H1 (cell line): ENCODE measurements around the gene PRSS8. TPM values are rescaled to one million over a fixed set of nuclear protein-coding genes. Genes with fewer than 3 reads are reported as not detected.

Experiments used
- CTCF ChIA-PET: fragments of 300-600 bp; sonication (Branson Sonifier 250); formaldehyde crosslinking; loops from one replicate; lab custom pipeline; 2021; ENCODE audit not compliant: partially characterized antibody; lab: Charles Lee
- POLR2A ChIA-PET: fragments of 300-600 bp; sonication (Branson Sonifier 250); formaldehyde crosslinking; loops from one replicate; lab custom pipeline; 2021; ENCODE audit warnings: inconsistent platforms; ENCODE audit not compliant: partially characterized antibody; lab: Charles Lee
- DNase-seq, 2 experiments: peaks; one replicate each; pipeline versions ENCODE4 v3.0.0 to v3.0.0-alpha.2; 2010 to 2022; ENCODE audit warnings: low spot score in 2 of 2, low read depth in 1 of 2, mixed read lengths in 1 of 2
- FAIRE-seq: peaks from 2 replicates; lab custom pipeline; 2011; peaks lifted over from hg19 to GRCh38; lab: Jason Lieb, UNC
- H2AFZ ChIP-seq: 2 replicates; pipeline ENCODE4 v1.8.1; 2012; ENCODE audit warnings: low read length, inconsistent platforms
- H2AK5ac ChIP-seq: 2 replicates; pipeline ENCODE4 v1.6.1; 2013; ENCODE audit warnings: low read depth, low read length
- H2BK120ac ChIP-seq: replicated peaks from 2 replicates; pipeline ENCODE3; 2013; ENCODE audit warnings: low read depth, low read length, inconsistent platforms
- H2BK12ac ChIP-seq: 2 replicates; pipeline ENCODE4 v1.6.1; 2013; ENCODE audit warnings: low read depth, low read length
- H2BK15ac ChIP-seq: 2 replicates; pipeline ENCODE4 v1.6.1; 2013; ENCODE audit warnings: low read length
- H2BK20ac ChIP-seq: 2 replicates; pipeline ENCODE4 v1.6.1; 2013; ENCODE audit warnings: low read length
- H2BK5ac ChIP-seq: 2 replicates; pipeline ENCODE4 v1.6.1; 2013; ENCODE audit warnings: low read depth, low read length
- H3K14ac ChIP-seq: 2 replicates; pipeline ENCODE4 v1.6.1; 2013; ENCODE audit warnings: inconsistent platforms; ENCODE audit not compliant: insufficient read length
- H3K18ac ChIP-seq: 2 replicates; pipeline ENCODE4 v1.6.1; 2013; ENCODE audit warnings: low read length; ENCODE audit errors: extremely low read depth
- H3K23ac ChIP-seq: 2 replicates; pipeline ENCODE4 v1.6.1; 2013; ENCODE audit warnings: inconsistent platforms; ENCODE audit not compliant: insufficient read length
- H3K23me2 ChIP-seq: 2 replicates; pipeline ENCODE4 v1.6.1; 2013; ENCODE audit warnings: low read depth, low read length
- H3K27ac ChIP-seq: 2 replicates; pipeline ENCODE4 v1.6.1; 2011; ENCODE audit warnings: low read depth, low read length, inconsistent platforms
- H3K27me3 ChIP-seq, 4 experiments: replicated peaks in 1 of 4; 1 replicate in 1 of 4; 2 replicates in 3 of 4; pipeline versions ENCODE4 v1.6.1 to v1.8.1; 2011 to 2013; ENCODE audit warnings: low read length in 3 of 4, mild to moderate bottlenecking in 3 of 4, inconsistent platforms in 2 of 4, mixed read lengths in 2 of 4, moderate library complexity in 1 of 4; ENCODE audit not compliant: control insufficient read depth in 3 of 4, insufficient read depth in 3 of 4; ENCODE audit errors: extremely low read depth in 1 of 4
- H3K36me3 ChIP-seq, 4 experiments: 2 replicates each; pipeline versions ENCODE4 v1.6.1 to v1.8.1; 2011 to 2013; ENCODE audit warnings: mild to moderate bottlenecking in 4 of 4, low read length in 3 of 4, moderate library complexity in 2 of 4, control low read depth in 1 of 4, inconsistent platforms in 1 of 4; ENCODE audit not compliant: insufficient read depth in 4 of 4, control insufficient read depth in 2 of 4
- H3K4ac ChIP-seq: replicated peaks from 2 replicates; pipeline ENCODE3; 2013; ENCODE audit warnings: low read length, low read depth, mixed read lengths, inconsistent platforms; ENCODE audit not compliant: insufficient read length
- H3K4me1 ChIP-seq, 4 experiments: replicated peaks in 1 of 4; 1 replicate in 1 of 4; 2 replicates in 3 of 4; pipeline versions ENCODE4 v1.6.1 to v1.8.1; 2011 to 2013; ENCODE audit warnings: low read length in 3 of 4, inconsistent platforms in 2 of 4, mixed read lengths in 1 of 4; ENCODE audit not compliant: insufficient read depth in 4 of 4, control insufficient read depth in 3 of 4
- H3K4me2 ChIP-seq, 2 experiments: 2 replicates each; pipeline versions ENCODE4 v1.6.1 to v1.8.1; 2011 to 2013; ENCODE audit warnings: low read depth in 2 of 2, low read length in 2 of 2, control low read depth in 1 of 2, inconsistent platforms in 1 of 2, mild to moderate bottlenecking in 1 of 2; ENCODE audit not compliant: insufficient read depth in 1 of 2
- H3K4me3 ChIP-seq, 4 experiments: fragments of 200-600, 300-600 bp in 1 of 4; sonication (generic), shearing (Covaris generic), sonication (Bioruptor Twin) in 1 of 4; 2 replicates each; pipeline versions ENCODE4 v1.5.1 to v1.8.1; 2011 to 2016; ENCODE audit warnings: low read length in 4 of 4, low read depth in 3 of 4, control low read depth in 2 of 4, inconsistent platforms in 2 of 4, mild to moderate bottlenecking in 2 of 4, mixed read lengths in 1 of 4, moderate library complexity in 1 of 4; ENCODE audit not compliant: insufficient read depth in 2 of 4; ENCODE audit errors: extremely low read depth in 1 of 4
- H3K56ac ChIP-seq: replicated peaks from 2 replicates; pipeline ENCODE3; 2013; ENCODE audit warnings: low read depth, mild to moderate bottlenecking, mixed read lengths, low read length, inconsistent platforms; ENCODE audit not compliant: insufficient read length
- H3K79me1 ChIP-seq: 2 replicates; pipeline ENCODE4 v1.6.1; 2013; ENCODE audit warnings: low read depth, low read length, control low read depth
- H3K79me2 ChIP-seq, 2 experiments: 2 replicates each; pipeline versions ENCODE4 v1.6.1 to v1.8.1; 2012 to 2013; ENCODE audit warnings: low read length in 2 of 2, mild to moderate bottlenecking in 2 of 2, inconsistent platforms in 1 of 2; ENCODE audit not compliant: insufficient read depth in 2 of 2, control insufficient read depth in 1 of 2
- H3K9ac ChIP-seq, 4 experiments: replicated peaks in 1 of 4; 1 replicate in 1 of 4; 2 replicates in 3 of 4; pipeline versions ENCODE4 v1.6.1 to v1.8.1; 2011 to 2013; ENCODE audit warnings: low read depth in 3 of 4, low read length in 3 of 4, control low read depth in 2 of 4, mild to moderate bottlenecking in 2 of 4, moderate library complexity in 2 of 4, inconsistent platforms in 1 of 4; ENCODE audit errors: extremely low read depth in 1 of 4
- H3K9me3 ChIP-seq, 2 experiments: 2 replicates each; pipeline versions ENCODE4 v1.6.1 to v1.8.1; 2012 to 2013; ENCODE audit warnings: mild to moderate bottlenecking in 2 of 2, moderate library complexity in 2 of 2, control low read depth in 1 of 2, inconsistent platforms in 1 of 2, low read depth in 1 of 2, low read length in 1 of 2, mixed read lengths in 1 of 2; ENCODE audit not compliant: insufficient read depth in 2 of 2
- H4K20me1 ChIP-seq, 2 experiments: replicated peaks in 1 of 2; 2 replicates each; pipeline versions ENCODE3 to v1.8.1; 2011 to 2013; ENCODE audit warnings: inconsistent platforms in 2 of 2, low read length in 2 of 2, mild to moderate bottlenecking in 1 of 2; ENCODE audit not compliant: insufficient read depth in 2 of 2, control insufficient read depth in 1 of 2
- H4K5ac ChIP-seq: 2 replicates; pipeline ENCODE4 v1.6.1; 2013; ENCODE audit warnings: low read length, low read depth, mixed read lengths, inconsistent platforms; ENCODE audit not compliant: insufficient read length
- H4K8ac ChIP-seq: 2 replicates; pipeline ENCODE4 v1.8.0; 2013; ENCODE audit warnings: mild to moderate bottlenecking, moderate library complexity, low read length, inconsistent platforms; ENCODE audit not compliant: insufficient read depth; ENCODE audit errors: extremely low read depth
- H4K91ac ChIP-seq: replicated peaks from 2 replicates; pipeline ENCODE3; 2013; ENCODE audit warnings: low read length, mixed read lengths, inconsistent platforms; ENCODE audit not compliant: insufficient read length
- GABPA ChIP-seq: IDR thresholded peaks from 2 replicates; pipeline ENCODE4 v1.6.1; 2011; ENCODE audit warnings: mild to moderate bottlenecking, low read length, moderate library complexity, borderline replicate concordance; ENCODE audit not compliant: insufficient read depth
- JUND ChIP-seq: IDR thresholded peaks from 2 replicates; pipeline ENCODE4 v1.6.1; 2011; ENCODE audit warnings: mild to moderate bottlenecking, improper control_type of control experiment, low read length
- KDM1A ChIP-seq: fragments of 200-600, 300-600 bp; sonication (generic); IDR thresholded peaks from 2 replicates; pipeline ENCODE4 v1.7.1; 2016; ENCODE audit warnings: mild to moderate bottlenecking, low read length, borderline replicate concordance
- RNF2 ChIP-seq: fragments of 200-900, 300-1000 bp; sonication (generic); IDR thresholded peaks from 2 replicates; pipeline ENCODE4 v1.7.1; 2016; ENCODE audit warnings: borderline replicate concordance, low read depth, mild to moderate bottlenecking, antibody characterized with exemption, low read length; ENCODE audit not compliant: poor library complexity, severe bottlenecking; ENCODE audit errors: missing control alignments
- SIX5 ChIP-seq: IDR thresholded peaks from 2 replicates; pipeline ENCODE4 v1.6.1; 2011; ENCODE audit warnings: mild to moderate bottlenecking, low read depth, low read length
- TCF12 ChIP-seq: IDR thresholded peaks from 2 replicates; pipeline ENCODE4 v1.6.1; 2011; ENCODE audit warnings: low read depth, mild to moderate bottlenecking, low read length
- WGBS, 2 experiments: shearing (Covaris generic) in 1 of 2; methylation state at CpG; one replicate each; pipeline versions ENCODE4 v1.1.6 to v1.1.7; 2013 to 2015; ENCODE audit warnings: low lambda C conversion rate in 2 of 2, mixed read lengths in 2 of 2, inconsistent platforms in 1 of 2, low coverage in 1 of 2, missing lambda C conversion rate in 1 of 2; ENCODE audit not compliant: insufficient replicate concordance in 2 of 2, insufficient coverage in 1 of 2, insufficient read length in 1 of 2; ENCODE audit errors: extremely low coverage in 1 of 2, missing lambda C conversion rate in 1 of 2; 5-methylcytosine and 5-hydroxymethylcytosine counted together
- polyA plus RNA-seq, 7 experiments: library from polyadenylated mRNA; depleted of rRNA in 3 of 7; stranded (reverse) in 5 of 7; unstranded in 2 of 7; fragments of >200 nt in 5 of 7; fragments of 200-250 nt in 2 of 7; gene quantifications; 1 replicate in 5 of 7; 2 replicates in 1 of 7; 4 replicates in 1 of 7; pipeline versions ENCODE4 v1.2.1 to v1.2.3, GENCODE V29; 2011 to 2013; ENCODE audit warnings: missing spikeins in 2 of 7, mixed read lengths in 2 of 7
- total RNA-seq: library from RNA; stranded (reverse); fragmentation: NEBNext Ultra II Directional; extraction: Animal tissue kit (Norgen Biotek cat#: 25700); gene quantifications from 2 replicates; pipeline ENCODE4 v1.2.1, GENCODE V29; 2021

PRSS8 gene
- total and polyA plus RNA-seq, 2 of the 8 experiments (the other 6 are each of a cell fraction or from before 2014, with no cell fraction given) = 87.7 to 273 TPM

DNA sequence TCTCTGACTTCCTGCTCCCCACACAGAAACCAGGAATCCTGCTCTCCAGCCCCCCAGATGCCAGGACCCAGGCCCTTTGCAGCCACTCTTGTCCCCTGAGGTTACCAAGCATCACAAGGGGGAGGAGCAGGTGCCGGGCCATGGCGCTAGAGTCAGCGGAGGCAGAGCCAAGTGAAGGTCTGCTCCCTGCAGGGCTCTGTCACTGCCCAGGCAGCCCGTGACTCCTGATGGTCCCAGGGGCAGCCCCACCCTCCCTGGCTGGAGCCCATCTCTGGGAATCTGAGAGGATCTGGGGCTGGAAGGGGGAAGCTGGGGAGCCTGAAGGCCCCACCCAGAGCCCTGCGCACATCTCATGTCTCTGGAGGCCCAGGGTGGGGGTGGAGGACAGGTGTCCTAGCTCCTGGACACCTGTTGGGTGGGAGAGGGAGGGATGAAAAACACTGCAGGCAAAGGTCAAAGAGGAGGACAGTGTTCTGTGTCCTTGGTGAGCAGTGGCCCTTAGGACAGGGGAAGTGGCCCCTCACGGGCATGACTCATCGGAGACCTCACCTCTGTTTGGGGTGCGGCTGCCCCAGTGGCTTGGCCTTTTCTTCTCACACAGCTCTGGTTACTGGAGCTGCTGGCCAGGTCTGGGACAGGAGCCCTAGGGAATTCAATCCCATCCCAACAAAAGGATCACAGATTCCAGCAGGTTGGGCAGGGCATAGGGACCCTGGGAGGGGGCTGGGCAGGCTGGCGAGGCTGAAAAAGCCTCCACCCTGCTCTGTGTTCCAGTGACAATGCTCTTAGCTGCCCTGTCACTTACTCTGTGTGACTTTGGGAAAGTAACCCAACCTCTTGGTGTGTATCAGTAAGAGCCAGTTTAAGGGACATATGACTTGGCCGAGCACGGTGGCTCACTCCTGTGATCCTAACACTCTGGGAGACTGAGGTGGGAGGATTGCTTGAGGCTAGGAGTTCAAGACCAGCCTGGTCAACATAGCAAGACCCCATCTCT is 14.7 kb upstream of the PRSS8 start, which contains the start of gene PRSS36:
PRSS36 (minus strand) TSS at position 173 of the 997 bp plus-strand sequence; CDS start at position 142, 31 bp downstream.
- Histone ChIP-seq H3K4me1 (peaks cover 0 to 18% (median 4%) of the 10 kb centered on the region in 4 experiments; a peak in 5 of 7 replicates), H3K79me2 (no peaks in the 10 kb centered on the region)
- no peak for TF ChIP-seq GABPA
- TF ChIP-seq JUND = 0 out of 2 replicates have a peak, but pooled peaks have one; percentile 26
- TF ChIP-seq RNF2 = no peak
- TF ChIP-seq SIX5 = no peak
- TF ChIP-seq KDM1A = no peak
- no peak for TF ChIP-seq TCF12
- TF ChIP-seq, all 59 proteins: peak for 1
- peak within 1 kb of the TSS; percentile 81 for H2BK15ac ChIP-seq
- H3K56ac ChIP-seq = no peak within 1 kb of the TSS
- no peaks in the 10 kb centered on the region for H4K20me1 ChIP-seq
- H4K8ac ChIP-seq = no peak within 1 kb of the TSS; the same call in 1 of the 2 replicates
- no peak within 1 kb of the TSS for H4K5ac ChIP-seq
- H3K27ac ChIP-seq = no peak within 1 kb of the TSS
- no peak within 1 kb of the TSS for H3K23ac ChIP-seq
- FAIRE-seq (no peak), DNase-seq (no peak)
- peaks cover 0 to 11% (median 5%) of the 10 kb centered on the region in 4 experiments; a peak in 4 of 7 replicates for H3K27me3 ChIP-seq
- H4K91ac ChIP-seq = no peak within 1 kb of the TSS
- H3K23me2 ChIP-seq = peaks cover 7% of the 10 kb centered on the region; the same call in 1 of the 2 replicates
- 87% methylated on average over 6 of the region's 11 CpGs; no CpG with 5 or more reads in 1 of the 2 experiments for WGBS, 2 experiments
- H2BK12ac ChIP-seq = 0 out of 2 replicates have a peak within 1 kb of the TSS, but pooled peaks have one; percentile 53
- no peak within 1 kb of the TSS for H3K9ac ChIP-seq
- H3K36me3 ChIP-seq = no peaks in the 10 kb centered on the region
- no peak within 1 kb of the TSS; the same call in 1 of the 2 replicates for H2AK5ac ChIP-seq
- H3K14ac ChIP-seq = no peak within 1 kb of the TSS
- ChIA-PET CTCF (interaction anchor here (1.0 to 1.5 kb wide), 4 partner anchors 8 to 72 kb away, joined by 3 to 6 read pairs (median 4); no protein-coding TSS in a partner anchor), POLR2A (interaction anchor here (0.5 to 34.9 kb wide), 7 partner anchors 8 to 48 kb away, joined by 3 to 713 read pairs (median 5); partner anchors contain the start of genes BCKDK, FUS, KAT8 and PRSS8)
- no peak within 1 kb of the TSS for H3K4ac ChIP-seq
- no peaks in the 10 kb centered on the region for H3K79me1 ChIP-seq
- no peak within 1 kb of the TSS for H2BK20ac ChIP-seq
- H3K4me3 ChIP-seq = peak within 1 kb of the TSS in 1 of 4 experiments; percentile 59; a peak in 1 of 8 replicates
- H3K18ac ChIP-seq = peak within 1 kb of the TSS; percentile 19; the same call in 1 of the 2 replicates
- H2BK120ac ChIP-seq = no peak within 1 kb of the TSS
- H3K4me2 ChIP-seq = peak within 1 kb of the TSS; percentile 57 to 77; a peak in 3 of 4 replicates
- H3K9me3 ChIP-seq = no peaks in the 10 kb centered on the region
- peak within 1 kb of the TSS; percentile 26; the same call in 1 of the 2 replicates for H2BK5ac ChIP-seq
- H2AFZ ChIP-seq = no peak within 1 kb of the TSS
